Activated gamma-delta T cell treated with Interleukin-2 at 50 U/mL for 16 hours (primary cell): ENCODE results near the gene ADAM19.
"Not testable (repeated sequence)": the region's sequence is repeated elsewhere in the genome, so short reads cannot be mapped to it uniquely, and the experiment has no call there.

Experiments
- DNase-seq: peaks from one replicate; pipeline ENCODE4 v3.0.0-alpha.2; 2020

The ADAM19 gene

DNA sequence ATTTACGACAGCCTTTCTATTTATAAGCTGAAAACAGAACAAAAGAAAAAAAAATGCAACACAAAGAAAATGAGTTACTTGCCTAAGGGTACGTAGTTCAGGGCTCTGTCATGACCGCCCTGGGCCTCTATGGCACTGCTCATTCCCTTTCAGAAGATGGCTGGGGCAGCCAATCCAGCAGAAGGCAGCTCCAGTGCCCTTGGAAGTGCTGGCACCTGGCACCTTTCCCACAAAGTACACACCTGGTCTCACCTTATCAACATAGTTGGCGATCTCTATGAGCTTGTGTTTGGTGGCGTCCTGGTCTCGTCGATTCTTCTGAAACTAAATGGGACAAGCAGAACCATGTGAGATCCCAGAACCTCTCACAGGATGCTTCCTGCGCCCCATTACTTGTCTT is 62.4 kb downstream of the ADAM19 start:
- no peak for DNase-seq

DNA sequence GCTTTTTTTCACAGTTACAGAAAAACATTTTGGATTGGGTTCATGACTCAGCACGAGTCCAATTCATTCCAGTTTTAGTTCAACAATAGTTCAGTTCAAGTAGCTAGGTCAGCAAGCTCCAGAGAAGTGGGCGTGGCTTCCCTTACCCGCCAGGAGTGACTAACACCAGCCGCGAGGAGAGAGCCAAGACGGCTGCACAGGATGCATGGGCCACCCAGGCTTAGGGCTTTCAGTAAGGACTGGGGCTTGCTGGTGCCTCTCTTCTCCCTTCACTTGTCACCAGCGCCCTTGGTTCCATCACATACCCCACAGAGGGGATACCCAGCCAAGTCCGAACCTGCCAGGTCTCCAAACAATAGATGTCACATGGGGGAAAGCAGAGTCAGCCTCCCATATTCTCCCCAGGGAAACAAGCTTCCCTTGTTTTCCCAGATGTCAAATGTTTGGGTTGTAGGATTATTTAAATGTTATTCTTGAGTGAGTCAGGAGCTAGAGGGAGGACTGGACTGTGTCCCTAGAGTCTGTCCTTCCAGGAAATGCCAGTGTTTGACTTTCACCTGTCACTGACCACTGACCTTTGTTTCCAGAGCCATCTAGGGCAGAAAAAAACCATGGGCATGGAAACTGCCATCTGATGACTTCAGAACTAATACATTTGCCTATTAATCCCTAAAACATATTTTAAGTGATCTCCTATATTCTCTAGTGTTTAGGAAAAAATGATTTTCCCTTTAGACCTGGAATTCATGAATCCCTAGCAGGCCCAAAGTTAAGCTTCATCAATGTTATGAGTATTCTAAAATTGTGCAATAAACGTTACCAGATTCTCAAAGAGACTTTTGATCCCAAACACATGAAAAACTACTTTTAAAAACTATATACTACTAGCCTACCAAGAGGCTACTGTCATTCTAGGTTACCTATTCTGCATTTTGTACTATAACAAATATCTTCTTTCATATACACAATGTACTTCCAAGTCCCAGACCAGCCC is 63.6 kb downstream of the ADAM19 start:
- no peak for DNase-seq

DNA sequence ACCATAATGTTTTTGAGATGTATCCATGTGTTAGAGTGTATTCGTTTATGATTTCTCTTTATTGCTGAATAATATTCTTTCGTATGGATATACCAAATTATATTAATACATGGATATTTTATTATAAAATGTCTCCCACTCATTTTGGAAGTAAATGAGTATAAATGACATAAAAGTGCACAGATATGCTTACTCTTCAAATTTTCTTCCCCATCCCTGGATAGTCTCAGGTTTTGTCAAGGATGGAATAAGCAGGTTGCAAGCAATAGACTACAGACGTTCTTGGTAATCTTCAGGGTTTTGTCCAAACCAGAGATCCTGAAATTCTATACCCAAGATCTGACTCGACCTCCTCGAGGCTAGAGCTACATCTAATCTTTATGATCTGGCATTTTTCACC is 64.9 kb downstream of the ADAM19 start:
- no peak for DNase-seq

DNA sequence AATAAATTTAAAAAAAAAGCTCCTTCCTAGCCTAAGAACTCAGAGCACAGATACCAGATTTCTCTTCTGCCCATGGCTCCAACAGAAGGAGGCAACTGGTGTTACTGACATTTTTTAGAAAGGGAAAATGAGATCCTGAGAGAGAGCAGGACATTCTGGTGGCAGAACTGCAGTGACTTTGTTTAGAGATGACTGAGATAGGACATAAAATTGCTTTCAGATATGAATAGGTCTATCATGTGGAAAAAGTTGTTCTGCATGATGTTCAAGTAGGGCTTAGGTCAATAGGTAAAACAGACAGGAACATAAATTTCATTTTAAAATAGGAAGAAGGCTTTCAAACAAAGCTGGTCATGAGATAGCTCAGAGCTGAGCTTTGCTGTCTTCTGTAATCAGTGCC is 66.0 kb downstream of the ADAM19 start:
- DNase-seq: no peak

DNA sequence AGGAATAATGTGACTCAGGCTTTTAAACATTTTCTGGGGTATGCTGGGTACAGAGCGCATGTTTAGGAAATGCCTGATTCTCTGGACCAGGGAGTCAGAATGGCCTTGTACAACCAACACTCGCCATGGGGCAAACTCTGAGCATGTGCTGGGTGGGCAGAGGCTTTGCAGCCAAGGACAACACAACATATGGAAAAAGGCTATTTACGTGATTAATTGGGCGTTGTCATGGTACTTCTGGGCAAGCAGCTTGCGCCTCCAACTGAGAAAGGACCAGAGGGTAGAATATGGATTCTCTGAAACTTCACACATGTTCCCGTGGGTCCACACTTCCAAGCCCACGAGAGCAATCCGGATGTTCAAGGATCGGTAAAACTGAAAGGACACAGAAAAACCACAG is 66.5 kb downstream of the ADAM19 start:
- no peak for DNase-seq

DNA sequence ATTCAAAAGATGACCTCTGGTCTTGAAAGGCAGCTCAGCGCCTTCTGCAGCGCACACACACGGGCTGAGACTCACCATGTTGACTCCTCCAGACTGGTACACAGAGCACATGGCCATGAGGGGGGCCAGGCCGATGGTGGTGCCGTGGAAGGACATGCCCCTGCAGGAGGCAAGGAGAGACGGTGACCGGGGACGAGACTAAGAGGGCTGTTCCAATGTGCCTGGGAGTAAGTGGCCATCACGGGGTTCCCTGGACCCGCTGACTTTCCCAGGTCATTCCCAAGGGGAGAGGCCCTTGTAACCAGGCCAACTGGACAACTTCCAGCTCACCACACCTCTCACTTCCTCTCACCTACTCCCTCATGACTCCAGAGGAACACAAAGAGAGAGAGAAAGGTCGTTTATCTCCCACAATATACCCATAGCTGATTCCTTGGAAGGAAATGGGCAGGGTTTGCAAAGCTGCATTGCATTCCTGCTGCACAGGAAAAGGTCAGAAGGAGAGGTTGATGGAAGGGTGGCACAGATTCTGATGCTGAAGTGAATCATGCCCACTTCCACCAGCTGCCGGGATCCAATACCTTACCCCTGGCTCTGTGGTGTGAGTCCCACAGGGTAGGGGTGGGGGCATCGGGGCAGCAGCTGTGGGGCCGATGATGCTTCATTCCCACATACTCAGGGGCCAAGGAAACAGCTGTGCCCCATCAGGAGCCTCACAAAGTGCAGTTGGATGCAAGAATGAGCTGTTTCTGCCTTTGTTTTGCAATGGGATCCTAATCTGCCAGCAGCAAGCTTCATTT is 68.4 kb downstream of the ADAM19 start:
- no peak for DNase-seq

DNA sequence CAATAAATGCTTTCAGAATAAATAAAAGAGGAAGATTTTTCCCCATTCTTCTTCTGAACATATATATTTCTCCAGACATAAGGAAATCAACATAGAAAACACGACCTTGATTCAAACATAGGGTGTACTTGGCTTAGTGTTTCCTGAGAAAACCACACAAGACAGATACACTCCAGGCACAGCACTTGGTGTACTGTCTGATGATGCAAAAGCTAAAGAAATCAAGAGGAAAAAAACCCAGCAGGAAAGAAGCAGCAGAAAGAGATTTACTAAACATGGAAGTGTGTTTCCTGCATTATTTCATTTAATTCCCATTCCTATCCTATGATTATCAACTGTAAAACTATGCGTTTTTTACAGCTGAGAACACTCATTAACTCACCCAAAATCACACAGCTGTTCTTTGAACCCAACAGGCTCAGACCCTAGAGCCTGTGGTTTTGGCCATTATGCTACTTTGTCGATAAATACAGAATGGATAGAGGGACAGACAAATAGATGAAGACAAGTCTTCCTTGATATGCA is 69.4 kb downstream of the ADAM19 start:
- no peak for DNase-seq

DNA sequence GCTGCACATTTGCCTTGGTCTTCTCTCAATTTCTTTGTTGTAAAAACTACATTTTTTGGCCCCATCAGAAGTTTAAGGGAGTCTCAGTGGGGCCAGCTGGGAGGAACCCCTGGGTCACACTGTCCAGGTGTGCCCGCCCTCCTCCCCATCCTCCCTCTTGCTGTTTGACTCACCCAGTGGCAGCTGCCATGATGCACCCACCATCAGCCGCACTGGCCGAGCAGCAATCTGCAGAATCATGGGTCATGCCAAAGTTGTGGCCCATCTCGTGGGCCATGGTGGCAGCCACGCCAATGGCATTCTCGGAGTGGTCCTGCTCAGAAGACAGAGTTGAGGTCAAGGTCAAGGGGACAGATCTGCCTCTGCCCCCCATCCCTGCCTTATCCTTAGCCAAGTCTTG is 70.1 kb downstream of the ADAM19 start:
- no peak for DNase-seq

DNA sequence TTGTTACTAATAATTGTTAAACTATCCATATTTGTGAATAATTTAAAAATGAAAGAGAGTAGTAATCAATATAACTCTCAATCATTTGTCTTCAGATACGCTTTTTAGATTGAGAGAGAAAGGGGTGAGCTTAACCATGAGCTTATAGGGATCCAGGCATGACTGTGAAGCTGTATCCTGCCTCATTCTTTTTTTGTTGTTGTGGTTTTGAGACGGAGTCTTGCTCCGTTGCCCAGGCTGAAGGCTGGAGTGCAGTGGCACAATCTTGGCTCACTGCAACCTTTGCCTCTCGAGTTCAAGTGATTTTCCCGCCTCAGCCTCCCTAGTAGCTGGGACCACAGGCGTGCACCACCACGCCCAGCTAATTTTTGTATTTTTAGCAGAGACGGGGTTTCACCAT is 71.5 kb downstream of the ADAM19 start:
- DNase-seq: no peak

DNA sequence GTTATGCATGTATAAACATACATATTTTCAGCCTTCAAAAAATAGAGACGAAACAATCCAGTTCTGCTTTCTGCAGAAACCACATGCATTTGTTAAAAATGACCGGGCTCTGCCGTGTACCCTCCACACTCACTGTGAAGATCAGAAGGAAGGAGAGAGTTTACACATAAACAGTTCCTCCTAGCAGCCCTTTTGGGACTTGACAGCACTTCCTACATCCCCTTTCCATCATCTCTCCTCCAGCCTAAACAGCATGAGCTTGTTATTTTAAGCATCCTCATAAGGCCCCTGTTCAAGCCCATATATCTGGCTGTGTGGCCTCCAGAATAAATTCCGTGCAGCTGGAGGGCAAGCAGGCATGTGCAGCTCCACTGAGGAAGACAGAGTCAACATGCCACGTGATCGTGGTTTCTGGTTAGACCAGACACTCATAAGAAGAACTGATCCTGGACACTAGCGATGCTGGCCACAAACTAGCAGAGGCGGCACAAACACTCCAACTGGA is 73.4 kb downstream of the ADAM19 start:
- DNase-seq: no peak

DNA sequence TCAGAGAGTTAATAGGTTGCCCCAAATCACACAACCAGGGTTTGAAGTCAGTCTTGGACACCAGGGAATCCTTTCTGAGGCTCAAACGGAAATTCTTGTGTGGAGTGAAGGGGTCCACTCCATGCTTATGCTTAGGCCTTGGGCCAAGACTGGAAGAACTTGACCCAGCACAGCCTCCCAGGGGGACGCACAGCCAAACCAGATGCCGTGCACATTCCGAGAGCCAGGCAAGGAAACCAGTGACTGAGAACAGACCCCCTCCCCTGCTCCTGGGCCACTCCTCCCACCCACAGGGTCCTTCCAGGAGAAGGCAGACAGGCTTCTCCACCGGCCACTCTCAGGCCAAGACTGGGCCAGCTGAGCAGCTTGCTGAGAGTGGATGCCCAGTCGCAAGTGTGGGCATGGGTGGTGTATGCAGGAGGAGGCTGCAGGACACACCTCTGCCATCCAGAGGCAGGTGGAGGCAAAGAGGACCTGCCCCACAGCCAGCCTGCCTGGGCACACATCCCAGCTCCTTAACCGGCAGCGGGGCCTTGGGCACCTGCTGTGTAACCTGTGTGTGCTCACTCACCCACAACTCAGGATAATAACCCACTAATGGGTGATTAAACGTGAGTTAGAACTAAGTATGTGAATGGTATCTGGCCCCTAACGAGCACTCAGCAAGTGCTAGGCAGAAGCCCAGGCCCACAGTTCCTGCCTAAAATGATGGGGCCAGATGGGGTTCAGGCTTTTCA is 77.5 kb downstream of the ADAM19 start:
- no peak for DNase-seq

DNA sequence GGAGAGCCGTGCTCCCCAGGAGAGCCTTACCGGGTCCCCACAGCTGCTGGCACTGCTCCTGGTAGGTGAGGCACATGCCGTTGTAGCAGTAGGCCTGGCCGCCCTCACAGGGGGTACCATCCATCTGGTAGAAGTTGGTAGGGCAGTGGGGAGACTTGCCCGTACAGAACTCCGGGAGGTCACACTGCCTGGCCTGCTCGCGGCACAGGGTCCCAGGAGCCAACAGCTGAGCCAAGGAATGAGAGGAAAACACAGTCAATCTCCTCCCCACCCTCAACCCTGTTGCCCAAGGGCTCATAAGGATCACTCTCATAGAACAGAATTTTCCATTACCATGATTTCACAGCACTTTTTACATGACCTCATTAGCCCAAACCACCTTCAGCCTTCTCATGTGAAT is 78.7 kb downstream of the ADAM19 start:
- DNase-seq: no peak

DNA sequence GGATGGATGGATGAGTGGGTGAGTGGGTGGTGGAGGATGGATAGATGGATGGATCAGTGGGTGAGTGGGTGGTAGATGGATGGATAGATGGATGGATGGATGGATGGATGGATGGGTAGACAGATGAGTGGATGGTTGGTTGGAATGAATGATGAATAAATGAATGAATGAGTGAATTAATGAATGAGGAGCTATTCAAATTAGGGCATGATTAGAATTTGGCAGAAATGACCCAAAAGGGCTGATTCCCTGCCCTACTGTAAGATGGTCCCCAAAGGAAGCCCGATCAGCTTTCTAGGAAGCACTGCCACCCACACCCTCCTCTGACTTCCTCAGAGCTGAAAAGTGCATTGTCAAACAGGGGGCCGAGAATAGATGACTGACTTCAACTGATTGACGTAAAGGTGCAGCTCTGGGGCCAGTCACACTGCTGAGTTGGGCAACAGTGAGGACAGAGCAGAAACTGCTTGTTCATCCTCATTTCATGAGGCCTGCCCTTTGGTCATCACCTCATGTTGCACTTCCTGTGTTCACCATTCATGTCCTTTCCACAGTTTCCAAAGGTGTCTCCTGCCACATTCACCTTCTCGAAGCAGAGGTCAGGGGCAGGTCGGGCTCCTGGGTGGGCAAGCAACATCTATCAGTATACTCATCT is 81.3 kb downstream of the ADAM19 start:
- DNase-seq: no peak

DNA sequence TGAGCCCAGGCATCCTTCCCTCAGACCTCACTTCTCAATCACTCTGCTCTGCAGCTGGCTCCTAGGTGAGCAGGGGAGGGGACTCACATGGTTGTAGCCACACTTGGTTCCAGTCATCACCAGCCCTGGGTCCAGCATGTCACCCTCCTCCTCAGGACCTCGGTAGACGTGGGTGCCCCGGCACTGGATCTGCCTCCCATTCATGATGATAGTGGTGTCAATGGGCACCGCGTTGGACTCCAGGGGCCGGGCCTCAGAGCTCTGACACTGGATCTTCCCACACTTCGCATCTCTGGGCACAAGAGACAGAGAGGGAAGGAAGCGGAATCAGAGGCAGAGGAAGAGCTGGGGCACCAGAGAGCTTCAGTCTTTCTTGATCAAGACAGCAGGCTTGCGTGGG is 82.7 kb downstream of the ADAM19 start:
- DNase-seq: no peak

DNA sequence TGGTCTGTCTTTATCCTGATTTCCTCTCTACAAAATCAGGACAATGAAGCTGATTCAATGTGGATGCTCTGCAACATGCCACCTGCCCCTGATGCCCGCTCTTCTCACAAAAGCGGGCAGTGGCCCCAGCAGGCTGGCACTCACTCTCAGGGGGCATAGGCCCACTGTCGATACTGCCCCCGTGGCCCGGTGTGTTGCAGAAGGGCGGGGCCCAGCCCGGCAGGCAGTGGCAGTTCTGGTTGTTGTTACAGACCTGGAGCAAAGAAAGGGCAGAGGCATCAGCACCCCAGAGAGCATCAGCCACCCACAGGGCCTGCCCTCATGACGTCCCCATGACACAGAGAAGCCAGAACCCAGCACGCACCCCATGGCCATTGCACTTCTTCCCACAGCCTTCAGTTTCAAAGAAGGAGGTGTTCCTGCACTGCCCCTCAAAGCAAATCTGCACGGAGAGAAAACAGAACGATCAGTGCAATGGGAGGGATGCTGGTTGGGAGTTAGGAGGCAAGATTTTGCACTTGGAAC is 84.0 kb downstream of the ADAM19 start:
- DNase-seq: no peak

DNA sequence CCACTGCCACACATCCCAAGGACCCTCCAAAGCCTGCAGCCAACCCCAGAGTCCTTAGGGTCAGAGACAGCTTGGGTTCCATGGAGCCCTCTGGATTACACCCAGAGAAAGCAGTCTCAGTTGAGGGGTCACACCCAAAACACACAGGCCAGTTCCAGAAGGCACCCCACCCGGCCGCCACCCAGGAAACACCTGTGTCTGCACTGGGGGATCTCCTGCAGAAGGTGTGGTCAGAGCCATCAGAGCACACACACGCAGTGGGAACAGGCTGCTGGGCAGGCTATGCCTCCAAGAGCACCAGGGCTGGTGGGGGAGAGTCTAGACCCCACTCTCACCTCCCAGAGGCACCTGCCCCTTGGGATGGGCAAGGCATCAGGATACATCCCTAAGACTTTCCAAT is 88.2 kb downstream of the ADAM19 start:
- no peak for DNase-seq

DNA sequence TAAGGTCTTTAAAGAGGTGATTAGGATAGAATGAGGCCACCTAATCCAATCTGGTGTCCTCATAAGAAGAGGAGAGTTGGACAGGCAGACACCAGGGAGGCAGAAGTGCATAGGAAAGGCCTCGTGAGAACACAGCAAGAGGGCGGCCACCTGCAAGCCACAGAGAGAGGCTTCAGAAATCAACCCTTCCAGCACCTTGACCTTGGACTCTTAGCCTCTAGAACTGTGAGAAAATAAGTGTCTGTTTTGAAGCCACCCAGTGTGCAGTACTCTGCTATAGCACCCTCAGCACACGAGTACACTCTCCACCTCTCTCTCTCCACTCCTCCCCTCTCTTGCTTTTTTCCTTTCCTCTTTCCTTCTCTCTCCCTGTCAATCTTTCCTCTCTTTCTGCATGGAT is 88.7 kb downstream of the ADAM19 start:
- no peak for DNase-seq

DNA sequence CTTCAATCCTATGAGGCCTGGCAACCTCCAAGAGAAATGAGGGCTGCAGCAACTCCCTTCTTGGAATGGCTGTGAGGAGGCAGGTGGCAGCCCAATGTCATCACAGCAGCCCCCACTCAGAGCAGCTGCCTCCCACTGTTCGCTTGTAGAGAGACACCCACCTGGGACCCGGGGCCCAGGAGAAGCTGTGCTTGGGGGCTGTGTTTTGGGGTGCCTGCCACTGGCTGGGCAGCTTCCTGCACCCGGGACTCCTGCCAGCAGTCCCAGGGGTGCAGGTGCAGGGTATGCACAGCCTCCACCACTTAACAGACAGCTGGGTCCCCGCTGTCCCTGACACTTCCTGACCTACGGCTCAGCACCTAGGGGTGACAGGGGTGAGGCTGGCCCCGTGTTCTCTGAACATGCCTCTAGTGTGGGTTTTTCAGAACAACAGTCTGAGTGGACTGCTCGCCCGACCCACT is 89.3 kb downstream of the ADAM19 start:
- DNase-seq: peak; percentile 13

DNA sequence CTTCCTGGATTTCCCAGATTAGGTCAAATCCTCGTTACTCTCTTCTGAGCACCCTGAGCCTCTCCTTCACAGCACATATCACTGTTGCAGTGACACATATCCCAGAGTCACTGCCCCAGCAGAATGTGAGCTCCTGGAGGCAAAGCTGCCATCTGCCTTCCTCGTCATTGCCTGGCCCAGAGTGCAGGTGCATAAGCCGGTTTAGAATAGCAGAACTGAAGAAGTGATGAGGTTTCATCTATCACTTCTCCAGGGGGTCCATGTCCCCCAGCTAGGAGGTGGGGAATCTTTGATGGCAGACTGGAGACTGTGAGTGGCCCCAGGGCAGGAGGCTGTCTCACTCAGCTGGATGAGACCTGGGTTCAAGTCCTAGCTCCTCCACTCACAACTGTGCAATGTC is 89.8 kb downstream of the ADAM19 start:
- DNase-seq: no peak

DNA sequence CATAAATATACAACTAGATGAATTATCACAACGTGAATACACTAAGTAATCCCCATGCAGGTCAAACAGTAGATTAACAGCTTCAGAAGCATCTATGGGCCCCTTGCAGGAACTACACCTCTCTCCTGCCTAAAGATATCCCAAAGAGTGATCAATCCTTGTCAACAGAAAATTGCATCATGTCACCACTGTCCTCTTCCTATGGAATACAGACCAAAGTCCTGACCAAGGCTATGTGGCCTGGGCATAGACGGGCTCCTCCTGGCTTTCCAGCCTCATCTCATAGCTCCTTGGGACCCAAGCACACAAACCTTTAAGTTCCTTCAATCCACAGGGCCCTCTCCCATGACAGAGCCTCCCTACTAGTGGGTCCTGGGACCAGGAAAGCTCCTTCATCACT is 90.2 kb downstream of the ADAM19 start:
- DNase-seq: no peak

DNA sequence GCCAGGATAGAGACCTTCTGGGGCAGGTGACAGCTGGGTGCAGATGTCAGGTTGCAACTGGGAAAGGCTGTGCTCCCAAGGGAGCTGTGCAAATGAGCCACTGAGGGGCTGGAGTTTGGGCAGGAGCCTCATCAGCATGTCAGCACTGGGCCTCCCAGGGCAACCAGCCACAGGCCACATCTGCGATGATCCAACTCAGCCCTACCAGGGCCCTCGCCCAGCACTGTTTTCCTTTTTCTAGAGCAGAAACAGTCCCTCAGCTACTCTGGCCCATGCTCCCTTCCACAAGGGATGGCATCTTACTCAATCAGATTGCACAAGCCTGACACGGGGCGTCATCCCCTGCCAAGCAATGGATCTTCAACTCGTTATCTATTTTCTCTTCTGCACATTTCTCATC is 90.8 kb downstream of the ADAM19 start:
- no peak for DNase-seq

DNA sequence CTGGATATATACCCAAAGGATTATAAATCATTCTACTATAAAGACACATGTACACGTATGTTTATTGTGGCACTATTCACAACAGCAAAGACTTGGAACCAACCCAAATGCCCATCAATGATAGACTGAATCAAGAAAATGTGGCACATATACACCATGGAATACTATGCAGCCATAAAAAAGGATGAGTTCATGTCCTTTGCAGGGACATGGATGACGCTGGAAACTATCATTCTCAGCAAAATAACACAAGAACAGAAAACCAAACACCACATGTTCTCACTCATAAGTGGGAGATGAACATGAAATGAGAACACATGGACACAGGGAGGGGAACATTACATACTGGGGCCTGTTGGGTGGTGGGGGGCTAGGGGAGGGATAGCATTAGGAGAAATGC is 92.9 kb downstream of the ADAM19 start:
- not testable (repeated sequence) for DNase-seq
